ENCODE data around the gene PWWP2B. TPM values are rescaled to one million over a fixed set of nuclear protein-coding genes. Genes with fewer than 3 reads are reported as not detected.

PWWP2B gene
- total and polyA plus RNA-seq, 2 experiments from 2014 or later = 2.3 to 12.8 TPM

GRCh38 chr10:132391676-132392020 is 5.4 kb upstream of the PWWP2B start:
- Mint-ChIP-seq H3K36me3 (ENCODE audit: low read depth) (peaks cover 3% of the 10 kb centered on the region; the same call in 1 of the 3 replicates), H3K27ac (no peak overlapping the region), H3K9me3 (peaks cover 5% of the 10 kb centered on the region; the same call in 1 of the 3 replicates), H3K4me3 (no peak overlapping the region), H3K4me1 (peaks cover 9% of the 10 kb centered on the region), H3K27me3 (ENCODE audit: insufficient read depth, low read depth, poor library complexity) (peaks cover 14% of the 10 kb centered on the region)
- H3F3A ChIP-seq (replicated peaks; ENCODE audit: low read depth) = no peaks in the 10 kb centered on the region
- H3K4me1 ChIP-seq (ENCODE audit: insufficient read depth) = peaks cover 9% of the 10 kb centered on the region; the same call in 1 of the 2 replicates
- H3K27ac ChIP-seq (ENCODE audit: low read depth) = no peak overlapping the region
- TF ChIP-seq ETS1 (IDR thresholded peaks at IDR 0.05) (no peak), CREB1 (CRISPR knock-in tag; IDR thresholded peaks at IDR 0.05; ENCODE audit: low read depth) (no peak), EZH2 (IDR thresholded peaks at IDR 0.05; ENCODE audit: low read depth, unreplicated experiment) (no peak), ZNF114 (CRISPR knock-in tag; IDR thresholded peaks at IDR 0.05) (no peak), JUNB (IDR thresholded peaks at IDR 0.05; ENCODE audit: unreplicated experiment) (no peak), ZNF331 (CRISPR knock-in tag; IDR thresholded peaks at IDR 0.05; ENCODE audit: low read depth) (no peak), NANOG (IDR thresholded peaks at IDR 0.05; ENCODE audit: borderline replicate concordance) (no peak)
- TF ChIP-seq, protein P1, sequence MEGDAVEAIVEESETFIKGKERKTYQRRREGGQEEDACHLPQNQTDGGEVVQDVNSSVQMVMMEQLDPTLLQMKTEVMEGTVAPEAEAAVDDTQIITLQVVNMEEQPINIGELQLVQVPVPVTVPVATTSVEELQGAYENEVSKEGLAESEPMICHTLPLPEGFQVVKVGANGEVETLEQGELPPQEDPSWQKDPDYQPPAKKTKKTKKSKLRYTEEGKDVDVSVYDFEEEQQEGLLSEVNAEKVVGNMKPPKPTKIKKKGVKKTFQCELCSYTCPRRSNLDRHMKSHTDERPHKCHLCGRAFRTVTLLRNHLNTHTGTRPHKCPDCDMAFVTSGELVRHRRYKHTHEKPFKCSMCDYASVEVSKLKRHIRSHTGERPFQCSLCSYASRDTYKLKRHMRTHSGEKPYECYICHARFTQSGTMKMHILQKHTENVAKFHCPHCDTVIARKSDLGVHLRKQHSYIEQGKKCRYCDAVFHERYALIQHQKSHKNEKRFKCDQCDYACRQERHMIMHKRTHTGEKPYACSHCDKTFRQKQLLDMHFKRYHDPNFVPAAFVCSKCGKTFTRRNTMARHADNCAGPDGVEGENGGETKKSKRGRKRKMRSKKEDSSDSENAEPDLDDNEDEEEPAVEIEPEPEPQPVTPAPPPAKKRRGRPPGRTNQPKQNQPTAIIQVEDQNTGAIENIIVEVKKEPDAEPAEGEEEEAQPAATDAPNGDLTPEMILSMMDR (conservative IDR thresholded peaks at IDR 0.05; ENCODE audit: low read depth in 2 of 2) = no peak
- no peaks in the 10 kb centered on the region for H3K79me2 ChIP-seq (replicated peaks; ENCODE audit: insufficient read depth)
- H4K20me1 ChIP-seq (replicated peaks; ENCODE audit: insufficient read depth) = no peaks in the 10 kb centered on the region
- H3K27me3 ChIP-seq (ENCODE audit: insufficient read depth) = no peaks in the 10 kb centered on the region
- H3K36me3 ChIP-seq (ENCODE audit: insufficient read depth) = no peaks in the 10 kb centered on the region
- DNase-seq (ENCODE audit: low spot score) (no peak), ATAC-seq (no peak)
- no peak overlapping the region for H2AFZ ChIP-seq
- H3K9me2 ChIP-seq (ENCODE audit: insufficient read depth) = peaks cover 14% of the 10 kb centered on the region
- no peak overlapping the region for H3K4me3 ChIP-seq
- no peak overlapping the region for H3K4me2 ChIP-seq

DNA sequence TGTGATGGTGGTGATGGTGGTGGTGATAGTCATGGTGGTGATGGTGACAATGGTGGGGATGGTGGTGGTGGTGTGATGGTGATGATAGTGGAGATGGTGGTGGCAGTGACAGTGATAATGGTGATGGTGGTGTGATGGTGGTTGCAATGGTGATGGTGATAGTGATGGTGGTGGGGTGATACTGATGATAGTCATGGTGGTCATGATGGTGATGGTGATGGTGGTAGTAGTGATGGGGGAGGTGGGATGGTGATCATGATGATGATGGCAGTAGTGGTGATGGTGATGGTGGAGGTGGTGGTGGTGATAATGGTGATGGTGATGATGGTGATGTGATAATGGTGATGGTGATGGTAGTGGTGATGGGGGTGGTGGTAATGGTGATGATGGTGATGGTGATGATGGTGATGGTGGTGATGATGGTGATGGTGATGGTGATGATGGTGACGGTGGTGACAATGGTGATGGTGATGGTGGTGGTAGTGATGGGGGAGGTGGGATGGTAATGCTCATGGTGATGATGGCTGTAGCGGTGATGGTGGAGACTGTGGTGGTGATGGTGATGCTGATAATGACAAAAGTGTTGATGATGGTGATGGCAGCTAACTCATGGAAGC is 4.7 kb upstream of the PWWP2B start:
- DNase-seq (ENCODE audit: low spot score) (no peak), ATAC-seq (no peak)
- H3K4me3 Mint-ChIP-seq = no peak overlapping the region
- Histone ChIP-seq H2AFZ (no peak overlapping the region), H3K9me2 (ENCODE audit: insufficient read depth) (peaks cover 14% of the 10 kb centered on the region), H3K27ac (ENCODE audit: low read depth) (no peak overlapping the region), H3K4me3 (no peak overlapping the region), H3K4me2 (no peak overlapping the region), H3F3A (replicated peaks; ENCODE audit: low read depth) (no peaks in the 10 kb centered on the region), H4K20me1 (replicated peaks; ENCODE audit: insufficient read depth) (no peaks in the 10 kb centered on the region), H3K27me3 (ENCODE audit: insufficient read depth) (no peaks in the 10 kb centered on the region), H3K36me3 (ENCODE audit: insufficient read depth) (no peaks in the 10 kb centered on the region), H3K4me1 (ENCODE audit: insufficient read depth) (peaks cover 9% of the 10 kb centered on the region; the same call in 1 of the 2 replicates), H3K79me2 (replicated peaks; ENCODE audit: insufficient read depth) (no peaks in the 10 kb centered on the region)
- H3K9me3 Mint-ChIP-seq = peaks cover 5% of the 10 kb centered on the region; the same call in 1 of the 3 replicates
- H3K36me3 Mint-ChIP-seq (ENCODE audit: low read depth) = peaks cover 3% of the 10 kb centered on the region; the same call in 1 of the 3 replicates
- peaks cover 11% of the 10 kb centered on the region for H3K27me3 Mint-ChIP-seq (ENCODE audit: insufficient read depth, low read depth, poor library complexity)
- peaks cover 8% of the 10 kb centered on the region for H3K4me1 Mint-ChIP-seq
- no peak overlapping the region for H3K27ac Mint-ChIP-seq
- TF ChIP-seq CREB1 (CRISPR knock-in tag; IDR thresholded peaks at IDR 0.05; ENCODE audit: low read depth) = no peak
- no peak for TF ChIP-seq STAT1 (IDR thresholded peaks at IDR 0.05; ENCODE audit: unreplicated experiment)
- no peak for TF ChIP-seq ETS1 (IDR thresholded peaks at IDR 0.05)
- no peak for TF ChIP-seq ZNF331 (CRISPR knock-in tag; IDR thresholded peaks at IDR 0.05; ENCODE audit: low read depth)
- TF ChIP-seq, protein P2, sequence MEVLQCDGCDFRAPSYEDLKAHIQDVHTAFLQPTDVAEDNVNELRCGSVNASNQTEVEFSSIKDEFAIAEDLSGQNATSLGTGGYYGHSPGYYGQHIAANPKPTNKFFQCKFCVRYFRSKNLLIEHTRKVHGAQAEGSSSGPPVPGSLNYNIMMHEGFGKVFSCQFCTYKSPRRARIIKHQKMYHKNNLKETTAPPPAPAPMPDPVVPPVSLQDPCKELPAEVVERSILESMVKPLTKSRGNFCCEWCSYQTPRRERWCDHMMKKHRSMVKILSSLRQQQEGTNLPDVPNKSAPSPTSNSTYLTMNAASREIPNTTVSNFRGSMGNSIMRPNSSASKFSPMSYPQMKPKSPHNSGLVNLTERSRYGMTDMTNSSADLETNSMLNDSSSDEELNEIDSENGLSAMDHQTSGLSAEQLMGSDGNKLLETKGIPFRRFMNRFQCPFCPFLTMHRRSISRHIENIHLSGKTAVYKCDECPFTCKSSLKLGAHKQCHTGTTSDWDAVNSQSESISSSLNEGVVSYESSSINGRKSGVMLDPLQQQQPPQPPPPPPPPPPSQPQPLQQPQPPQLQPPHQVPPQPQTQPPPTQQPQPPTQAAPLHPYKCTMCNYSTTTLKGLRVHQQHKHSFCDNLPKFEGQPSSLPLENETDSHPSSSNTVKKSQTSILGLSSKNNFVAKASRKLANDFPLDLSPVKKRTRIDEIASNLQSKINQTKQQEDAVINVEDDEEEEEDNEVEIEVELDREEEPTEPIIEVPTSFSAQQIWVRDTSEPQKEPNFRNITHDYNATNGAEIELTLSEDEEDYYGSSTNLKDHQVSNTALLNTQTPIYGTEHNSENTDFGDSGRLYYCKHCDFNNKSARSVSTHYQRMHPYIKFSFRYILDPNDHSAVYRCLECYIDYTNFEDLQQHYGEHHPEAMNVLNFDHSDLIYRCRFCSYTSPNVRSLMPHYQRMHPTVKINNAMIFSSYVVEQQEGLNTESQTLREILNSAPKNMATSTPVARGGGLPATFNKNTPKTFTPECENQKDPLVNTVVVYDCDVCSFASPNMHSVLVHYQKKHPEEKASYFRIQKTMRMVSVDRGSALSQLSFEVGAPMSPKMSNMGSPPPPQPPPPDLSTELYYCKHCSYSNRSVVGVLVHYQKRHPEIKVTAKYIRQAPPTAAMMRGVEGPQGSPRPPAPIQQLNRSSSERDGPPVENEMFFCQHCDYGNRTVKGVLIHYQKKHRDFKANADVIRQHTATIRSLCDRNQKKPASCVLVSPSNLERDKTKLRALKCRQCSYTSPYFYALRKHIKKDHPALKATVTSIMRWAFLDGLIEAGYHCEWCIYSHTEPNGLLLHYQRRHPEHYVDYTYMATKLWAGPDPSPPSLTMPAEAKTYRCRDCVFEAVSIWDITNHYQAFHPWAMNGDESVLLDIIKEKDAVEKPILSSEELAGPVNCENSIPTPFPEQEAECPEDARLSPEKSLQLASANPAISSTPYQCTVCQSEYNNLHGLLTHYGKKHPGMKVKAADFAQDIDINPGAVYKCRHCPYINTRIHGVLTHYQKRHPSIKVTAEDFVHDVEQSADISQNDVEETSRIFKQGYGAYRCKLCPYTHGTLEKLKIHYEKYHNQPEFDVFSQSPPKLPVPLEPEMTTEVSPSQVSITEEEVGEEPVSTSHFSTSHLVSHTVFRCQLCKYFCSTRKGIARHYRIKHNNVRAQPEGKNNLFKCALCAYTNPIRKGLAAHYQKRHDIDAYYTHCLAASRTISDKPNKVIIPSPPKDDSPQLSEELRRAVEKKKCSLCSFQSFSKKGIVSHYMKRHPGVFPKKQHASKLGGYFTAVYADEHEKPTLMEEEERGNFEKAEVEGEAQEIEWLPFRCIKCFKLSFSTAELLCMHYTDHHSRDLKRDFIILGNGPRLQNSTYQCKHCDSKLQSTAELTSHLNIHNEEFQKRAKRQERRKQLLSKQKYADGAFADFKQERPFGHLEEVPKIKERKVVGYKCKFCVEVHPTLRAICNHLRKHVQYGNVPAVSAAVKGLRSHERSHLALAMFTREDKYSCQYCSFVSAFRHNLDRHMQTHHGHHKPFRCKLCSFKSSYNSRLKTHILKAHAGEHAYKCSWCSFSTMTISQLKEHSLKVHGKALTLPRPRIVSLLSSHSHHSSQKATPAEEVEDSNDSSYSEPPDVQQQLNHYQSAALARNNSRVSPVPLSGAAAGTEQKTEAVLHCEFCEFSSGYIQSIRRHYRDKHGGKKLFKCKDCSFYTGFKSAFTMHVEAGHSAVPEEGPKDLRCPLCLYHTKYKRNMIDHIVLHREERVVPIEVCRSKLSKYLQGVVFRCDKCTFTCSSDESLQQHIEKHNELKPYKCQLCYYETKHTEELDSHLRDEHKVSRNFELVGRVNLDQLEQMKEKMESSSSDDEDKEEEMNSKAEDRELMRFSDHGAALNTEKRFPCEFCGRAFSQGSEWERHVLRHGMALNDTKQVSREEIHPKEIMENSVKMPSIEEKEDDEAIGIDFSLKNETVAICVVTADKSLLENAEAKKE (CRISPR knock-in tag; IDR thresholded peaks at IDR 0.05) = no peak
- TF ChIP-seq EZH2phosphoT487 (IDR thresholded peaks at IDR 0.05; ENCODE audit: unreplicated experiment) = no peak
- no peak for TF ChIP-seq EZH2 (IDR thresholded peaks at IDR 0.05; ENCODE audit: low read depth, unreplicated experiment)
